Psoas muscle (tissue), 8 donors: Measurements from ENCODE around the gene ZNF219. TPM values are rescaled to one million over a fixed set of nuclear protein-coding genes. Genes with fewer than 3 reads are reported as not detected.

Experiments
- ATAC-seq, 4 donors: fragments of 200-7000 bp; cut with Tn5 transposase; one replicate each; pipeline ENCODE4 v1.9.1; 2020; ENCODE audit warnings: moderate library complexity in 3 of 4, mild to moderate bottlenecking in 2 of 4
- DNase-seq, 2 donors: peaks; one replicate each; pipeline ENCODE4 v3.0.0-alpha.2; 2020
- H3K27ac ChIP-seq: fragments of 200-600 bp; one replicate; pipeline ENCODE4 v1.8.0; 2022
- H3K27me3 ChIP-seq, 3 donors: fragments of 200-600 bp in 1 of 3; one replicate each; pipeline versions ENCODE4 v1.6.1 to v1.8.0; 2013 to 2022; ENCODE audit warnings: low read length in 2 of 3, mild to moderate bottlenecking in 2 of 3, moderate library complexity in 1 of 3; ENCODE audit not compliant: insufficient read depth in 3 of 3
- H3K36me3 ChIP-seq, 2 donors: fragments of 200-600 bp in 1 of 2; one replicate each; pipeline versions ENCODE4 v1.6.1 to v1.8.0; 2013 to 2022; ENCODE audit warnings: low read depth in 1 of 2, mild to moderate bottlenecking in 1 of 2, moderate library complexity in 1 of 2; ENCODE audit not compliant: insufficient read depth in 1 of 2
- H3K4me1 ChIP-seq: fragments of 200-600 bp; one replicate; pipeline ENCODE4 v1.8.0; 2022
- H3K4me3 ChIP-seq: fragments of 200-600 bp; one replicate; pipeline ENCODE4 v1.8.0; 2022; ENCODE audit warnings: mild to moderate bottlenecking
- H3K9me3 ChIP-seq: fragments of 200-600 bp; one replicate; pipeline ENCODE4 v1.8.0; 2022
- CTCF ChIP-seq: fragments of 200-600 bp; IDR thresholded peaks from one replicate; pipeline ENCODE4 v1.8.0; 2022; ENCODE audit warnings: antibody characterized with exemption
- WGBS, 3 donors: extraction: QIAGEN DNeasy Blood & Tissue Kit; methylation state at CpG; one replicate each; pipeline versions ENCODE4 v1.1.6 to v1.1.7; 2013; 5-methylcytosine and 5-hydroxymethylcytosine counted together
- intact Hi-C, 2 donors: fragments of 100-400 bp; cut with DNase I; formaldehyde crosslinking; loops; one replicate each; pipeline versions ENCODE4 v1.11.0 to v1.14.2; 2022
- polyA plus RNA-seq, 3 donors: library from polyadenylated mRNA; stranded (reverse); fragments of 200-250 nt; gene quantifications; one replicate each; pipeline ENCODE4 v1.2.3, GENCODE V29; 2013
- total RNA-seq, 4 donors: library from RNA; stranded (reverse); fragmentation: NEBNext Ultra II Directional in 2 of 4; extraction: Animal tissue kit (Norgen Biotek cat#: 25700) in 2 of 4; gene quantifications; one replicate each; pipeline versions ENCODE4 v1.2.1 to v1.2.4, GENCODE V29; 2021 to 2023
- donor health status: healthy with polysubstance abuse.
- donor health status: DM: no; HTN: no; CAD: no; lungs with moderate emphysema.
- donor health status: Bipolar disorder and iron deficiency.
- donor health status: healthy.
- donor health status: DM: yes; HTN: yes; CAD: no.
- donor health status: DM: no; HTN: no; CAD: no.
- donor health status: DM: no; HTN: no; CAD: no.
- donor health status: DM: yes; HTN: yes; CAD: no.

ZNF219 gene
- total and polyA plus RNA-seq, 7 donors, result 13.9 to 38.1 (median 28.5) TPM

GRCh38 chr14:21084396-21084795 is 14.1 kb downstream of the ZNF219 start:
- WGBS, 3 donors, result 81 to 90% (median 82%) methylated on average over 2 of the region's 2 CpGs
- no peak overlapping the region for H3K27ac ChIP-seq
- H3K36me3 ChIP-seq, result peaks cover 2 to 89% of the 10 kb centered on the region in 2 donors
- no peak overlapping the region for H3K4me3 ChIP-seq
- intact Hi-C loops, result no loop called here
- no peaks in the 10 kb centered on the region for H3K4me1 ChIP-seq
- H3K9me3 ChIP-seq, result no peaks in the 10 kb centered on the region
- TF ChIP-seq CTCF, result no peak
- DNase-seq, result no peak
- no peaks in the 10 kb centered on the region for H3K27me3 ChIP-seq
- no peak for ATAC-seq

- intact Hi-C loops, result no loop called here
- no peak for DNase-seq
- no peaks in the 10 kb centered on the region for H3K27me3 ChIP-seq
- H3K4me3 ChIP-seq, result no peak overlapping the region
- no peak for TF ChIP-seq CTCF
- ATAC-seq, result no peak
- no peak overlapping the region for H3K27ac ChIP-seq
- no peaks in the 10 kb centered on the region for H3K9me3 ChIP-seq
- 72 to 79% (median 76%) methylated on average over 11 of the region's 11 CpGs for WGBS, 3 donors
- peaks cover 2 to 89% of the 10 kb centered on the region in 2 donors for H3K36me3 ChIP-seq
- H3K4me1 ChIP-seq, result no peaks in the 10 kb centered on the region
Measured at GRCh38 chr14:21083565-21084325, 14.7 kb downstream of the ZNF219 start.

GRCh38 chr14:21081521-21082142 is 16.8 kb downstream of the ZNF219 start:
- intact Hi-C loops, result no loop called here
- H3K27ac ChIP-seq, result no peak overlapping the region
- H3K4me3 ChIP-seq, result no peak overlapping the region
- 85 to 90% (median 86%) methylated on average over 22 to 30 of the region's 30 CpGs for WGBS, 3 donors
- peaks cover 2 to 97% of the 10 kb centered on the region in 2 donors for H3K36me3 ChIP-seq
- no peaks in the 10 kb centered on the region for H3K27me3 ChIP-seq
- no peaks in the 10 kb centered on the region for H3K4me1 ChIP-seq
- DNase-seq (no peak), ATAC-seq (no peak)
- no peaks in the 10 kb centered on the region for H3K9me3 ChIP-seq
- TF ChIP-seq CTCF, result no peak

GRCh38 chr14:21078726-21079125 is 19.7 kb downstream of the ZNF219 start:
- H3K27ac ChIP-seq, result no peak overlapping the region
- no peaks in the 10 kb centered on the region for H3K27me3 ChIP-seq
- no peak for ATAC-seq
- TF ChIP-seq CTCF, result no peak
- no peak overlapping the region for H3K4me3 ChIP-seq
- WGBS, 3 donors, result 87 to 94% (median 88%) methylated on average over 10 of the region's 10 CpGs
- no peaks in the 10 kb centered on the region for H3K4me1 ChIP-seq
- H3K9me3 ChIP-seq, result no peaks in the 10 kb centered on the region
- intact Hi-C loops, result no loop called here
- DNase-seq, result no peak
- H3K36me3 ChIP-seq, result peaks cover 4 to 97% of the 10 kb centered on the region in 2 donors
